HepG2 (cell line): ENCODE measurements around the gene STX4. TPM values are rescaled to one million over a fixed set of nuclear protein-coding genes. Genes with fewer than 3 reads are reported as not detected.

Experiments
- ATM ChIP-seq: fragments of 450-650 bp; IDR thresholded peaks from 2 replicates; pipeline ENCODE4 v1.7.1; 2017; ENCODE audit warnings: mild to moderate bottlenecking, borderline replicate concordance
- BRCA1 ChIP-seq: sonication (generic); formaldehyde crosslinking; IDR thresholded peaks from 2 replicates; pipeline ENCODE4 v1.4.0; 2020; ENCODE audit warnings: missing genetic modification reagents
- DNMT1 ChIP-seq: sonication (generic); formaldehyde crosslinking; IDR thresholded peaks from 2 replicates; pipeline ENCODE4 v1.5.1; 2020; ENCODE audit warnings: mild to moderate bottlenecking, missing genetic modification reagents
- DPF2 ChIP-seq: sonication (generic); formaldehyde crosslinking; IDR thresholded peaks from 2 replicates; pipeline ENCODE4 v1.4.0; 2020; ENCODE audit warnings: mild to moderate bottlenecking, low read depth, missing genetic modification reagents, borderline replicate concordance
- FOXO1 ChIP-seq: sonication (generic); formaldehyde crosslinking; IDR thresholded peaks from 2 replicates; pipeline ENCODE4 v1.4.0; 2020; ENCODE audit warnings: missing genetic modification reagents
- KLF9 ChIP-seq: IDR thresholded peaks from 2 replicates; pipeline ENCODE4 v1.6.1; 2016; ENCODE audit warnings: low read depth
- MAF1 ChIP-seq: sonication (generic); formaldehyde crosslinking; IDR thresholded peaks from 2 replicates; pipeline ENCODE4 v1.5.0; 2020; ENCODE audit warnings: missing genetic modification reagents, borderline replicate concordance
- NCOR1 ChIP-seq: fragments of 200-600 bp; sonication (generic); IDR thresholded peaks from 2 replicates; pipeline ENCODE4 v1.7.0; 2017; ENCODE audit warnings: antibody characterized with exemption, low read length, borderline replicate concordance
- NR2F2 ChIP-seq: IDR thresholded peaks from 2 replicates; pipeline ENCODE4 v1.6.1; 2012; ENCODE audit warnings: low read depth, inconsistent platforms, borderline replicate concordance
- RARG ChIP-seq: sonication (generic); formaldehyde crosslinking; IDR thresholded peaks from 2 replicates; pipeline ENCODE4 v1.4.0; 2020; ENCODE audit warnings: low read depth, mild to moderate bottlenecking, missing genetic modification reagents
- RNF2 ChIP-seq: fragments of 450-650 bp; conservative IDR thresholded peaks from 2 replicates; pipeline ENCODE4 v1.6.1; 2016; ENCODE audit warnings: low read depth
- SMARCC2 ChIP-seq: fragments of 450-650 bp; IDR thresholded peaks from 2 replicates; pipeline ENCODE4 v1.6.1; 2017; ENCODE audit warnings: antibody characterized with exemption, mild to moderate bottlenecking
- SPEN ChIP-seq: sonication (generic); formaldehyde crosslinking; IDR thresholded peaks from 2 replicates; pipeline ENCODE4 v1.5.1; 2020; ENCODE audit warnings: low read depth, mild to moderate bottlenecking, missing genetic modification reagents
- SRF ChIP-seq: IDR thresholded peaks from 2 replicates; pipeline ENCODE4 v1.6.1; 2011; ENCODE audit warnings: mild to moderate bottlenecking, low read depth, low read length, moderate library complexity
- SRSF9 ChIP-seq: fragments of 200-400 bp; formaldehyde crosslinking; IDR thresholded peaks from 2 replicates; pipeline ENCODE4 v1.6.1; 2018; ENCODE audit warnings: borderline replicate concordance, mild to moderate bottlenecking, low read depth, low read length; ENCODE audit not compliant: insufficient read depth, poor library complexity, severe bottlenecking
- ZNF24 ChIP-seq: fragments of 450-650 bp; IDR thresholded peaks from 2 replicates; pipeline ENCODE4 v1.6.1; 2017; ENCODE audit warnings: antibody characterized with exemption, mild to moderate bottlenecking
- ZNF607 ChIP-seq: sonication (generic); formaldehyde crosslinking; IDR thresholded peaks from 2 replicates; pipeline ENCODE4 v1.5.1; 2020; ENCODE audit warnings: missing genetic modification reagents, mild to moderate bottlenecking, borderline replicate concordance
- ZNF629 ChIP-seq: sonication (generic); formaldehyde crosslinking; conservative IDR thresholded peaks from 2 replicates; pipeline ENCODE4 v1.5.0; 2020; ENCODE audit warnings: missing genetic modification reagents
- polyA plus RNA-seq, 8 experiments: library from polyadenylated mRNA; depleted of rRNA in 3 of 8; stranded (reverse) in 7 of 8; unstranded in 1 of 8; fragments of >200 nt; fragmentation: Illumina TruSeq in 4 of 8; extraction: Trizol in 4 of 8; gene quantifications; 2 replicates each; pipeline versions ENCODE4 v1.2.1 to v1.2.3, GENCODE V29; 2011 to 2016; ENCODE audit warnings: low read depth in 4 of 8, missing spikeins in 1 of 8, mixed read lengths in 1 of 8; ENCODE audit not compliant: insufficient read depth in 1 of 8
- total RNA-seq, 5 experiments: library from RNA; depleted of rRNA; stranded (reverse); fragments of >200 nt; fragmentation: Illumina TruSeq; extraction: Trizol; gene quantifications; 2 replicates each; pipeline ENCODE4 v1.2.3, GENCODE V29; 2016; ENCODE audit warnings: low read depth in 1 of 5
- TF ChIP-seq, protein P1 (sequence below): sonication (generic); formaldehyde crosslinking; IDR thresholded peaks from 2 replicates; pipeline ENCODE4 v1.5.1; 2020; ENCODE audit warnings: mild to moderate bottlenecking, moderate library complexity, missing genetic modification reagents
- TF ChIP-seq, protein P2 (sequence below): sonication (generic); formaldehyde crosslinking; IDR thresholded peaks from 2 replicates; pipeline ENCODE4 v1.5.1; 2020; ENCODE audit warnings: missing genetic modification reagents, mild to moderate bottlenecking, borderline replicate concordance
- TF ChIP-seq, protein P3 (sequence below): sonication (generic); formaldehyde crosslinking; IDR thresholded peaks from 2 replicates; pipeline ENCODE4 v1.8.1; 2023; ENCODE audit warnings: mild to moderate bottlenecking, moderate library complexity, missing genetic modification reagents
- TF ChIP-seq, protein P4 (sequence below): sonication (generic); formaldehyde crosslinking; IDR thresholded peaks from 2 replicates; pipeline ENCODE4 v1.8.0; 2023; ENCODE audit warnings: mild to moderate bottlenecking, missing genetic modification reagents

STX4 gene
- total and polyA plus RNA-seq, 2 of the 13 experiments (the other 11 are each of a cell fraction or from before 2014, with no cell fraction given) = 29.2 to 34.6 TPM

DNA sequence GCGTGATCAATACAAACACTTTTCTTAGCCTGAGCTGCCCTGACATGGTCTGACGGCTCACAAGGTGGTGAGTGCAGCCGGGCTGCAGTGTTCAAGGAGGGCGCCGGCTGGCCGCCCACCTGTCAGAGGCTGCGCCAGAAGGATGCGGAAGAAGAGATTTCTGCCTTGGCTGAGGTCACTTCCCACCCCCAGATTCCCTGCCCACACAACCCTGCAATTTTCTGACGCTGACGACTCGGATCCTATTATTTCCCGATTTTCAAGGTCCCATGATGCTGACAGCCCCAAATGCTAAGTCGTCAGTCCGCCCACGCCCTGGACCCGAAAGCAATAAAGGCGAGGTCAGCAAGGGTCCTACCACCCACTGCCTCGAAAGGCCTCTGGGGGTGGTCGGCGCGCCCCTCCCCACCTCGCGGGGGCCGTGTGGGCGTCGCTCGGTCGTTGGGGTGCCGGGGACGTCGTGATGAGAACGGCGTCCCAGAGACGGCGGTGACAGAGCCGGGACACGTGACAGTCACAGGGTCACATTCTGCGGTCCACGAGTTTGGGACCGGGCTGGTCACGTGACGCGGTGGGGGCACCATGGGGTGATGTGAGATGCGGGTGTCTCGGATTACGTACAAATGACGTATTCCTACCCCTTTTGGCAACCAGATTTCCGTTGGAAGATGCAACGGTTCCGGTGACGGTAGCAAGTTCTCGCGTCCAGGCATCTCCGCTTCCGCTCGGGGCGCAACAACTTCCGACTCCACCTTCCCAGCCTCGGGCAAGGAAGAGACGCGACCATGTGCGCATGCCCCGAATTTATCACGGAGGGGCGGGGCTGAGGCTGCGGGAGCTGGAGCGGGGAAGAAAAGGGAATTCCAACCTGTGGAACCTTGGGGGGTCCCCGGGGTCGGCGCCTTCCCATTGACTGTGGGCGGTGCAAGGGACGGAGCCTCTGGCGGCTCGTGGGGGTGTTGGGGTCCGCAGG, at the start of gene STX4 (continued):
- TF ChIP-seq, protein P1, sequence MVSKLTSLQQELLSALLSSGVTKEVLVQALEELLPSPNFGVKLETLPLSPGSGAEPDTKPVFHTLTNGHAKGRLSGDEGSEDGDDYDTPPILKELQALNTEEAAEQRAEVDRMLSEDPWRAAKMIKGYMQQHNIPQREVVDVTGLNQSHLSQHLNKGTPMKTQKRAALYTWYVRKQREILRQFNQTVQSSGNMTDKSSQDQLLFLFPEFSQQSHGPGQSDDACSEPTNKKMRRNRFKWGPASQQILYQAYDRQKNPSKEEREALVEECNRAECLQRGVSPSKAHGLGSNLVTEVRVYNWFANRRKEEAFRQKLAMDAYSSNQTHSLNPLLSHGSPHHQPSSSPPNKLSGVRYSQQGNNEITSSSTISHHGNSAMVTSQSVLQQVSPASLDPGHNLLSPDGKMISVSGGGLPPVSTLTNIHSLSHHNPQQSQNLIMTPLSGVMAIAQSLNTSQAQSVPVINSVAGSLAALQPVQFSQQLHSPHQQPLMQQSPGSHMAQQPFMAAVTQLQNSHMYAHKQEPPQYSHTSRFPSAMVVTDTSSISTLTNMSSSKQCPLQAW (CRISPR knock-in tag) = peak; percentile 93
- TF ChIP-seq SPEN (CRISPR knock-in tag) (peak; percentile 95), DPF2 (no peak), MAF1 (CRISPR knock-in tag) (no peak), ZNF24 (0 out of 2 replicates have a peak, but pooled peaks have one; percentile 21), SRSF9 (no peak), NR2F2 (peak; percentile 10; the same call in 1 of the 2 replicates), ZNF629 (CRISPR knock-in tag) (no peak), NCOR1 (no peak; the same call in 1 of the 2 replicates), KLF9 (CRISPR knock-in tag) (no peak), DNMT1 (CRISPR knock-in tag) (peak; percentile 95; the same call in 1 of the 2 replicates), RNF2 (peak; percentile 97), RARG (no peak), ZNF607 (CRISPR knock-in tag) (peak; percentile 79), BRCA1 (no peak; the same call in 1 of the 2 replicates), ATM (no peak), SMARCC2 (no peak), FOXO1 (CRISPR knock-in tag) (no peak; the same call in none of the 2 replicates), SRF (peak; percentile 97)
- TF ChIP-seq, protein P2, sequence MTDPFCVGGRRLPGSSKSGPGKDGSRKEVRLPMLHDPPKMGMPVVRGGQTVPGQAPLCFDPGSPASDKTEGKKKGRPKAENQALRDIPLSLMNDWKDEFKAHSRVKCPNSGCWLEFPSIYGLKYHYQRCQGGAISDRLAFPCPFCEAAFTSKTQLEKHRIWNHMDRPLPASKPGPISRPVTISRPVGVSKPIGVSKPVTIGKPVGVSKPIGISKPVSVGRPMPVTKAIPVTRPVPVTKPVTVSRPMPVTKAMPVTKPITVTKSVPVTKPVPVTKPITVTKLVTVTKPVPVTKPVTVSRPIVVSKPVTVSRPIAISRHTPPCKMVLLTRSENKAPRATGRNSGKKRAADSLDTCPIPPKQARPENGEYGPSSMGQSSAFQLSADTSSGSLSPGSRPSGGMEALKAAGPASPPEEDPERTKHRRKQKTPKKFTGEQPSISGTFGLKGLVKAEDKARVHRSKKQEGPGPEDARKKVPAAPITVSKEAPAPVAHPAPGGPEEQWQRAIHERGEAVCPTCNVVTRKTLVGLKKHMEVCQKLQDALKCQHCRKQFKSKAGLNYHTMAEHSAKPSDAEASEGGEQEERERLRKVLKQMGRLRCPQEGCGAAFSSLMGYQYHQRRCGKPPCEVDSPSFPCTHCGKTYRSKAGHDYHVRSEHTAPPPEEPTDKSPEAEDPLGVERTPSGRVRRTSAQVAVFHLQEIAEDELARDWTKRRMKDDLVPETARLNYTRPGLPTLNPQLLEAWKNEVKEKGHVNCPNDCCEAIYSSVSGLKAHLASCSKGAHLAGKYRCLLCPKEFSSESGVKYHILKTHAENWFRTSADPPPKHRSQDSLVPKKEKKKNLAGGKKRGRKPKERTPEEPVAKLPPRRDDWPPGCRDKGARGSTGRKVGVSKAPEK (CRISPR knock-in tag) = no peak
- TF ChIP-seq, protein P3, sequence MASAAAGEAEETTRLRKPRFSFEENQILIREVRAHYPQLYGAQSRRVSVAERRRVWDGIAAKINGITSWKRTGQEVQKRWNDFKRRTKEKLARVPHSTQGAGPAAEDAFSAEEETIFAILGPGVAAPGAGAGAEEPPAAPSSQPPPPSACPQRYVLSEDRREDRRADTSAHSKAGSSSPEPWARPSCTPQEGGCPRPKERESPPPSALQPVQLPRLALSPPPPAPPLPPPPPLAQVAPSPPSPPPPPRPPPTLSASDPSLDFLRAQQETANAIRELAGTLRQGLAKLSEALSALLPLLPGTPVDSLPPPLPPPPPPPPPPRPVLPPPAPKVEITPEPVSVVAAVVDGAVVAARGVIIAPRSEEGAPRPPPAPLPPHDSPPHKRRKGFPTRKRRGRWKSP (CRISPR knock-in tag) = no peak
- TF ChIP-seq, protein P4, sequence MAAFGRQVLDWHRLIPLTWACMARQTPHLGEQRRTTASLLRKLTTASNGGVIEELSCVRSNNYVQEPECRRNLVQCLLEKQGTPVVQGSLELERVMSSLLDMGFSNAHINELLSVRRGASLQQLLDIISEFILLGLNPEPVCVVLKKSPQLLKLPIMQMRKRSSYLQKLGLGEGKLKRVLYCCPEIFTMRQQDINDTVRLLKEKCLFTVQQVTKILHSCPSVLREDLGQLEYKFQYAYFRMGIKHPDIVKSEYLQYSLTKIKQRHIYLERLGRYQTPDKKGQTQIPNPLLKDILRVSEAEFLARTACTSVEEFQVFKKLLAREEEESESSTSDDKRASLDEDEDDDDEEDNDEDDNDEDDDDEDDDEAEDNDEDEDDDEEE (CRISPR knock-in tag) = peak; percentile 46; the same call in 1 of the 2 replicates
